SJSA1 (cell line): Measurements from ENCODE around the gene CLSTN1. TPM values are rescaled to one million over a fixed set of nuclear protein-coding genes. Genes with fewer than 3 reads are reported as not detected.
A peak's percentile ranks its signal among the peaks of the same experiment; 100 is the strongest.

ENCODE experiments used
- DNase-seq, 2 experiments: peaks; one replicate each; pipeline ENCODE4 v3.0.0-alpha.2; 2015 to 2020; ENCODE audit warnings: low spot score in 2 of 2, low read depth in 1 of 2
- H3K27ac ChIP-seq: fragments of 250-450 bp; sonication (Bioruptor Pico); 2 replicates; pipeline ENCODE4 v1.5.1; 2020; ENCODE audit warnings: mild to moderate bottlenecking, moderate library complexity
- H3K27me3 ChIP-seq: fragments of 250-450 bp; sonication (Bioruptor Pico); replicated peaks from 2 replicates; pipeline ENCODE4 v1.5.1; 2020; ENCODE audit warnings: mild to moderate bottlenecking, moderate library complexity
- H3K36me3 ChIP-seq: fragments of 250-450 bp; sonication (Bioruptor Pico); 2 replicates; pipeline ENCODE4 v1.5.1; 2020; ENCODE audit warnings: mild to moderate bottlenecking
- H3K4me1 ChIP-seq: fragments of 250-450 bp; sonication (Bioruptor Pico); replicated peaks from 2 replicates; pipeline ENCODE4 v1.6.1; 2021; ENCODE audit warnings: mild to moderate bottlenecking
- H3K4me3 ChIP-seq: fragments of 250-450 bp; sonication (Bioruptor Pico); 2 replicates; pipeline ENCODE4 v1.5.1; 2020; ENCODE audit warnings: mild to moderate bottlenecking
- H3K9me3 ChIP-seq: fragments of 250-450 bp; sonication (Bioruptor Pico); replicated peaks from 2 replicates; pipeline ENCODE4 v1.5.1; 2020; ENCODE audit warnings: mild to moderate bottlenecking
- total RNA-seq: library from RNA; depleted of rRNA; stranded (reverse); fragments of >200 nt; shearing (Covaris generic); gene quantifications from 2 replicates; pipeline ENCODE4 v1.2.3, GENCODE V29; 2014

Gene CLSTN1
- total RNA-seq, 1 experiment from 2014 or later, result 64.3 TPM

- H3K27me3 ChIP-seq, result no peaks in the 10 kb centered on the region
- H3K4me1 ChIP-seq, result peaks cover 23% of the 10 kb centered on the region
- no peak for DNase-seq
- no peak overlapping the region for H3K4me3 ChIP-seq
- peak overlapping the region; percentile 63; the same call in 1 of the 2 replicates for H3K27ac ChIP-seq
- H3K36me3 ChIP-seq, result no peaks in the 10 kb centered on the region
- no peaks in the 10 kb centered on the region for H3K9me3 ChIP-seq
These were observed 124.4 kb downstream of the CLSTN1 start for GRCh38 chr1:9699361-9699760.

GRCh38 chr1:9696793-9697192 lies 127.0 kb downstream of the CLSTN1 start:
- Histone ChIP-seq H3K4me3 (no peak overlapping the region), H3K27ac (no peak overlapping the region), H3K36me3 (peaks cover 5% of the 10 kb centered on the region), H3K9me3 (no peaks in the 10 kb centered on the region), H3K27me3 (no peaks in the 10 kb centered on the region), H3K4me1 (peaks cover 25% of the 10 kb centered on the region)
- no peak for DNase-seq

GRCh38 chr1:9691691-9692090 lies 132.1 kb downstream of the CLSTN1 start:
- DNase-seq, result no peak

GRCh38 chr1:9691108-9691445 lies 132.7 kb downstream of the CLSTN1 start:
- Histone ChIP-seq H3K9me3 (no peaks in the 10 kb centered on the region), H3K27ac (peak overlapping the region; percentile 59)

More at GRCh38 chr1:9691691-9692090, 132.1 kb downstream of the CLSTN1 start:
- no peaks in the 10 kb centered on the region for H3K9me3 ChIP-seq
- H3K27me3 ChIP-seq, result no peaks in the 10 kb centered on the region
- H3K27ac ChIP-seq, result peak overlapping the region; percentile 59
- peaks cover 44% of the 10 kb centered on the region for H3K4me1 ChIP-seq
- H3K36me3 ChIP-seq, result peaks cover 6% of the 10 kb centered on the region
- no peak overlapping the region for H3K4me3 ChIP-seq

DNA sequence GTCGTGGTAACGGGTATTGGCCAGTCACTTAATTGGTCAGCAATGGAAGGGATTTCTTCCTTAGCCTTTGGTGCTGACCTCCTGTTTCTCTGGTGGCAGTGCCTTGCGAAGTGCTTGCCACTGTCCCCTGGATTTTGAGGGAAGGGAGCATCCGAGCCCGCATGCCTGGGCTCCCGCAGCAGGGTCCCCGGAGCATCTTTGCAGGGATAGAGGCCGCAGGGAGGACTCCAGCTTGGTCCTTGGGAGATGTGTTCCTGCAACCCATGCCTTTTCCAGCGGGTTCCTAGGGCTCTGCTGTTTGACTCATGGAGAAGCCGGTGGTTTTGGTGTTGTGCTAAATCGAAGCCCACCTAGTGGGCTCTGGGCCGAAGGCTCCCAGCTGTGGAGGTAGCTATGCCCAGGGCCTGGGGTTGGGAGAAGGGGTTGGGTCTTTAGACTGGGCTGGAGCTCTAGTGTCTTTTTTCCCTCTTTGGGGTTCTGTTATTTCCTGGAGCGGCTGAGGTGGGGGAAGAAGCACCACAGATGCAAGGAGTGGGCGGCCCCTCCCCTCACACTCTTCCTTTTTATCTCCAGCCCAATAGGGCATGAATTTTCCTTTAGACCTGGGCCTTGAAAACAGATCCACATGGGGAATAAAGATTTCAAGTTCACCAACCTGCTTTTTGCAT lies 133.2 kb downstream of the CLSTN1 start:
- DNase-seq, result no peak
- peak overlapping the region; percentile 51 for H3K4me3 ChIP-seq
- H3K36me3 ChIP-seq, result peaks cover 6% of the 10 kb centered on the region
- no peaks in the 10 kb centered on the region for H3K9me3 ChIP-seq
- no peaks in the 10 kb centered on the region for H3K27me3 ChIP-seq
- H3K4me1 ChIP-seq, result peaks cover 46% of the 10 kb centered on the region
- H3K27ac ChIP-seq, result peak overlapping the region; percentile 59

More at GRCh38 chr1:9691108-9691445, 132.7 kb downstream of the CLSTN1 start:
- Histone ChIP-seq H3K4me1 (peaks cover 46% of the 10 kb centered on the region), H3K4me3 (0 out of 2 replicates have a peak overlapping the region, but pooled peaks have one; percentile 51), H3K36me3 (peaks cover 6% of the 10 kb centered on the region), H3K27me3 (no peaks in the 10 kb centered on the region)
- DNase-seq, result peak; percentile 77 to 82

DNA sequence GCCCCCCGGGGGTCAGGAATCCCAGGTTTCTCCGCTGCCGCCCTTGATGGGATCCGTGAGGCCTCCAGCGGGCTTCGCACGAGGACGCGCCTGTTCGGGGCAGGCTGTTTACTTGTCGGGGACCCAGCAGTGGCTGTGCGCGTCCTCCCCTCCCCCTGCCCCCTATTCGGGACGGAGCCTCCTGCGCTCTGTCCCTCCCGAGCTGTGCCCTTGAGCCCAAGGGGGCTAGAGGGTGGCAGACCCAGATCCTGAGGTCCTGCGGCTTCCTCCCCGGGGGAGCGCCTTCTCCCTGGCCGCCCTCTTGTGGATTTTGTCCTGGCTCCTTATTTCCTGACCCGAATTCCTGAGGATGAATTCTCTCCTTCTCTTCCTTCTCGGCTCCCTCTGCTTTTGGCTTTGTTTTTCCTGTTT lies 133.8 kb downstream of the CLSTN1 start:
- no peaks in the 10 kb centered on the region for H3K9me3 ChIP-seq
- no peaks in the 10 kb centered on the region for H3K27me3 ChIP-seq
- H3K27ac ChIP-seq, result peak overlapping the region; percentile 59
- peaks cover 46% of the 10 kb centered on the region for H3K4me1 ChIP-seq
- peak overlapping the region; percentile 51 for H3K4me3 ChIP-seq
- H3K36me3 ChIP-seq, result peaks cover 6% of the 10 kb centered on the region
- DNase-seq, result peak; percentile 64 to 67

DNA sequence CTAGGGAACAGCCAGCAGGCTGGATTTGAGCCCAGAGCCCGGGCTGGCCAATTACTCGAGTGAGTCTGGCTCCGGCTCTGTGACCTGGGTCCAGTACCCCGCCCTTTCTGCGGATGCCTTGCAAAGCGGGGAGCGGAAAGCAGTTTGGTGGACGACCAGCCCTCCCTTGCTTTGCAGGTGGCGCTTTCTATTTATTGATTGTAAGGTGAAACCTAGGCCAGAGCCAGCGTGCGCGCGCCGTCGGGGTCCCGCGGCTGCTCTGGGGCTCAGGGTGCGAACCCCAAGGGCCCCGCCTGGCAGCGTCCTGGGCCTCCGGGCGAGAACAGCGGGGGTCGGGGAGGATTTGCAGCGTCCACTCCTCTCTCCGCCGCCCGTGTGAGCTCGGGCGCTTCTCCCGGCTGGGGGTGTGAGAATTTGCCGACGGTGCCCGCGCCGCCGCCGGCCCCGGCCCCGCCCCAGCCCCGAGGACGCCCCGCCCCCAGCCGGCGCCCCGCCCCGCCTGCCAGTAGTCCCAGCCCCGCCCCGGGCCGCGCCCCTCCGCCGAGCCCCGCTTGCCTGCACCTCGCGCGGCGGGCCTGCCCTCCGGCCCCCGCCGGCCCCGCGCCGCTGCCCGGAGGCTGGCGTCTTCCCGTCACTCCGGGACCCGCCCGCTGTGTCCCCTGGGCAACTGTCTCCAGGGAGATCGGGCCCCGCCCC lies 134.6 kb downstream of the CLSTN1 start:
- H3K27ac ChIP-seq, result no peak overlapping the region
- no peaks in the 10 kb centered on the region for H3K9me3 ChIP-seq
- peak; percentile 74 to 89 for DNase-seq
- H3K4me3 ChIP-seq, result peak overlapping the region; percentile 51
- H3K4me1 ChIP-seq, result peaks cover 46% of the 10 kb centered on the region
- no peaks in the 10 kb centered on the region for H3K27me3 ChIP-seq
- H3K36me3 ChIP-seq, result peaks cover 6% of the 10 kb centered on the region

DNA sequence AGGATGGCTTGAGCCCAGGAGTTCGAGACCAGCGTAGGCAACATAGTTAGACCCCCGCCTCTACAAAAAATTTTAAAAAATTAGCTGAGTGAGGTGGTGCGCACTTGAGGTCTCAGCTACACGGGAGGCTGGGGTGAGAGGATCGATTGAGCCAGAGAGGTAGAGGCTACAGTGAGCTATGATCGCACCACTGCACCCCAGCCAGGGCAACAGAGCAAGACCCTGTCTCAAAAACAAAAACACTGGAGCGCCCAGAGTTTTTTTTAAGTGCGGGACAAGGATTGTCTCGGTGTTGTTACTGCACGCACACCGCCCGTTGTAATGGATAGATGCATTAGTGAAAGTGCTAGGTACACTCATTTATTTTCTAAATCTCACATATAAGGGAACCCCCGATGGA lies 135.2 kb downstream of the CLSTN1 start:
- Histone ChIP-seq H3K27me3 (no peaks in the 10 kb centered on the region), H3K9me3 (no peaks in the 10 kb centered on the region), H3K36me3 (peaks cover 6% of the 10 kb centered on the region), H3K27ac (no peak overlapping the region), H3K4me3 (peak overlapping the region; percentile 51), H3K4me1 (peaks cover 46% of the 10 kb centered on the region)
- DNase-seq, result no peak

DNA sequence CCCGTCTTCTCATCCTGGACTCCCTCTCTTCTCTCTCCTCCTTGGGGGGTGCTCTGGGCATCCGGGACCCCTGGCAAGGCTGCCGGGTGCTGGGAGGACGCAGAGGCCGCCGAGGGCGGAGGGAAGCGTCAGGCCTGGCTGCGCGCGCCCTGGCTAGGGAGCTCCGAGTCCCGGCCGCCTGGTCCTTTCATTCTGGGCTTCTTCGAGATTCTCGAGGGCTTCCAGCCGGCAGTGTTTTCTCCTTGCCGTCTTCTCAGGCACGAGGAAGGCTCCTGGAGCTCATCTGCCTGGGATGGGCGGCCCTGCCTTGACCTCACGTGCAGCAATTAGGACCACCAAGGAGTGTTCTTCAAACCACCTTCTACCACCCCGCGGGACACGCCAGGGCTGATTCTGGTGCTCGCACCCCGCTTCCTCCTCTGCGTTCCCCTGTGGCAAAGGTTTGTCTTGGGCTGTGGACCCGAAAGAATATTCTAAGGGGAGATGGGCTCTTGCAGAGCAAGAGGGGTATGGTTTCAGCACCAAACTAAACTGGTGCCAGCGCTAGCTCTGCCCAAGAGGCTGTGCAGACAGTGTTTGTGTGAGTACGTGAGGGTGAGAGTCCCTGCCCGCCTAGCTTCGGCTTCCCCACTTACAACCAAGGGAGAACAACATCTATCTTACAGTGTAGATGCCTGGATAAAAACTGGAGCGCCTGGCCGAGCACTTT lies 135.7 kb downstream of the CLSTN1 start:
- Histone ChIP-seq H3K4me3 (peak overlapping the region; percentile 51), H3K36me3 (peaks cover 6% of the 10 kb centered on the region), H3K27me3 (no peaks in the 10 kb centered on the region), H3K4me1 (peaks cover 46% of the 10 kb centered on the region), H3K27ac (peak overlapping the region; percentile 78), H3K9me3 (no peaks in the 10 kb centered on the region)
- DNase-seq, result peak; percentile 49 to 57

GRCh38 chr1:9687120-9687873 lies 136.5 kb downstream of the CLSTN1 start:
- peak overlapping the region; percentile 78 for H3K27ac ChIP-seq
- no peaks in the 10 kb centered on the region for H3K9me3 ChIP-seq
- H3K4me1 ChIP-seq, result peaks cover 46% of the 10 kb centered on the region
- H3K4me3 ChIP-seq, result peak overlapping the region; percentile 51
- DNase-seq, result peak; percentile 92 to 97
- peaks cover 6% of the 10 kb centered on the region for H3K36me3 ChIP-seq
- no peaks in the 10 kb centered on the region for H3K27me3 ChIP-seq

- no peaks in the 10 kb centered on the region for H3K9me3 ChIP-seq
- H3K4me3 ChIP-seq, result no peak overlapping the region
- H3K27me3 ChIP-seq, result no peaks in the 10 kb centered on the region
- no peaks in the 10 kb centered on the region for H3K36me3 ChIP-seq
- no peak for DNase-seq
- H3K4me1 ChIP-seq, result peaks cover 24% of the 10 kb centered on the region
- H3K27ac ChIP-seq, result no peak overlapping the region
These were observed 139.0 kb downstream of the CLSTN1 start for GRCh38 chr1:9684801-9685200.

DNA sequence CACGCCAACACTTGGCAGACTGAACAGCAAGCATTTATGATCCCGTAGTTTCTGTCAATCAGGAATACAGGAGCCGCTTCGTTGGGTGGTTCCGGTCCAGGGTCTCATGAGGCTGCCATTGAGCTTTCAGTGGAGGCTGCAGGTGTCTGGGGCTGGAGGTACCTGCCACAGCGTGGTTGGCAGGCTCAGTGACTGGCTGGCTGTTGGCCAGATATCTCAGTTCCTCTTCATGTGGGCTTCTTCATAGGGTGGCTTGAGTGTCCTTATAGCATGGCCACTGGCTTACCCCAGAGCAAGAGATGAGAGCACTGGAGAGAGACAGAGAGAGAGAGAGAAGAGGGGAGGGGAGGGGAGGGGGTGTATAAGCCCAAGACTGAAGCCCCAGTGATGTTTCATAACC lies 142.9 kb downstream of the CLSTN1 start:
- Histone ChIP-seq H3K27me3 (no peaks in the 10 kb centered on the region), H3K9me3 (no peaks in the 10 kb centered on the region), H3K4me3 (no peak overlapping the region), H3K36me3 (no peaks in the 10 kb centered on the region), H3K27ac (no peak overlapping the region), H3K4me1 (peaks cover 5% of the 10 kb centered on the region; the same call in 1 of the 2 replicates)
- no peak for DNase-seq

DNA sequence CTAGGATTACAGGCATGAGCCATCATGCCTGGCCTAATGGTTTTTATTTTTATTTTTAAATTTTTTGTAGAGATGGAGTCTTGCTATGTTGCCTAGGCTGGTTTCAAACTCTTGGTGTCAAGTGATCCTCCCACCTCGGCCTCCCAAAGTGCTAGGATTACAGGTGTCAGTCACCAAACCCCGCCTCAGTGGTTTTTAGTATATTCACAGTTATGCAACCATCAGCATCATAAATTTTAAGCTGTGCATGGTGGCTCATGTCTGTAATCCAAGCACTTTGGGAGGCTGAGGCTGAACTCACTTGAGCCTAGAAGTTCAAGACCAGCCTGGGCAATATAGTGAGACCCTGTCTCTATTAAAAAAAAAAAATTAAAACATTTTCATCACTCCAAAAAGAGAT lies 143.7 kb downstream of the CLSTN1 start:
- no peaks in the 10 kb centered on the region for H3K9me3 ChIP-seq
- H3K4me3 ChIP-seq, result no peak overlapping the region
- no peaks in the 10 kb centered on the region for H3K27me3 ChIP-seq
- no peak overlapping the region for H3K27ac ChIP-seq
- H3K4me1 ChIP-seq, result peaks cover 5% of the 10 kb centered on the region; the same call in 1 of the 2 replicates
- H3K36me3 ChIP-seq, result no peaks in the 10 kb centered on the region
- DNase-seq, result no peak
